HCT116 (cell line): ENCODE data around the gene TTC17. TPM values are rescaled to one million over a fixed set of nuclear protein-coding genes. Genes with fewer than 3 reads are reported as not detected.

Experiments used
- ATAC-seq: fragments of 200-7000 bp; cut with Tn5 transposase; 2 replicates; pipeline ENCODE4 v1.9.1; 2020; ENCODE audit warnings: mild to moderate bottlenecking, moderate library complexity
- BruUV-seq: library from RNA; stranded (reverse); fragments of 400-500 nt; replicated peaks from 2 replicates; lab custom pipeline; 2021; lab: Mats Ljungman, UMichigan
- CTCF ChIA-PET: fragments of 300-600 bp; sonication (Branson Sonifier 250); formaldehyde crosslinking; loops from one replicate; lab custom pipeline; 2021; ENCODE audit warnings: antibody characterized with exemption; lab: Charles Lee
- POLR2A ChIA-PET: fragments of 300-600, 350-600 bp; sonication (Branson Sonifier 250); formaldehyde crosslinking; loops from one replicate; lab custom pipeline; 2021; ENCODE audit warnings: antibody characterized with exemption; lab: Charles Lee
- RAD21 ChIA-PET, 2 experiments: fragments of 300-600 bp; sonication (Branson Sonifier 250); formaldehyde crosslinking; loops; one replicate each; lab custom pipeline; 2023; ENCODE audit warnings: low total read pairs in 2 of 2; ENCODE audit not compliant: uncharacterized antibody in 2 of 2, unreplicated experiment in 2 of 2, low non-redundant PET in 1 of 2; lab: Charles Lee
- DNase-seq: peaks from one replicate; pipeline ENCODE4 v3.0.0-alpha.2; 2010; ENCODE audit warnings: low read depth, low spot score
- H2AFZ ChIP-seq: fragments of 200-600 bp; shearing (Covaris generic), sonication (generic); 2 replicates; pipeline ENCODE4 v1.6.1; 2017; ENCODE audit warnings: low read depth, mixed run types, mixed read lengths, antibody characterized with exemption, low read length; ENCODE audit not compliant: poor library complexity, severe bottlenecking
- H3K27ac ChIP-seq: 2 replicates; pipeline ENCODE4 v1.5.1; 2012; ENCODE audit warnings: low read depth, low read length
- H3K27me3 ChIP-seq: fragments of 200-600 bp; sonication (generic); 2 replicates; pipeline ENCODE4 v1.6.1; 2016; ENCODE audit warnings: mixed run types, low read length, mixed read lengths; ENCODE audit not compliant: insufficient read depth
- H3K36me3 ChIP-seq, 2 experiments: fragments of 200-500 bp in 1 of 2; fragments of 200-600 bp in 1 of 2; sonication (Bioruptor generic) in 1 of 2; sonication (generic) in 1 of 2; 2 replicates each; pipeline versions ENCODE4 v1.5.1 to v1.6.1; 2014 to 2016; ENCODE audit warnings: low read length in 2 of 2, inconsistent platforms in 1 of 2, mixed read lengths in 1 of 2, mixed run types in 1 of 2; ENCODE audit not compliant: insufficient read depth in 2 of 2, control insufficient read depth in 1 of 2
- H3K4me1 ChIP-seq, 2 experiments: fragments of 200-600 bp in 1 of 2; sonication (generic) in 1 of 2; 2 replicates each; pipeline versions ENCODE4 v1.5.1 to v1.6.1; 2012 to 2017; ENCODE audit warnings: low read length in 2 of 2, inconsistent platforms in 1 of 2, mild to moderate bottlenecking in 1 of 2, mixed read lengths in 1 of 2, mixed run types in 1 of 2, moderate library complexity in 1 of 2; ENCODE audit not compliant: insufficient read depth in 2 of 2, control insufficient read depth in 1 of 2
- H3K4me2 ChIP-seq: fragments of 200-600 bp; sonication (generic); 2 replicates; pipeline ENCODE4 v1.6.1; 2017; ENCODE audit warnings: mixed run types, low read length, mixed read lengths
- H3K4me3 ChIP-seq, 2 experiments: fragments of 200-600 bp in 1 of 2; sonication (generic) in 1 of 2; replicated peaks in 1 of 2; 2 replicates each; pipeline ENCODE4 v1.5.1; 2011 to 2016; ENCODE audit warnings: low read length in 2 of 2, control low read depth in 1 of 2, low read depth in 1 of 2, mild to moderate bottlenecking in 1 of 2, mixed read lengths in 1 of 2, mixed run types in 1 of 2
- H3K79me2 ChIP-seq: fragments of 200-600 bp; sonication (generic); 2 replicates; pipeline ENCODE4 v1.6.1; 2017; ENCODE audit warnings: mild to moderate bottlenecking, mixed run types, low read length, moderate library complexity, mixed read lengths; ENCODE audit not compliant: insufficient read depth
- H3K9ac ChIP-seq: fragments of 200-600 bp; sonication (generic); 2 replicates; pipeline ENCODE4 v1.6.1; 2016; ENCODE audit warnings: low read length, mixed read lengths
- H3K9me2 ChIP-seq: fragments of 200-600 bp; sonication (generic), shearing (Covaris generic); 2 replicates; pipeline ENCODE4 v1.6.1; 2017; ENCODE audit warnings: mixed run types, mild to moderate bottlenecking, moderate library complexity; ENCODE audit not compliant: insufficient read depth
- H3K9me3 ChIP-seq, 2 experiments: fragments of 200-500 bp in 1 of 2; fragments of 200-600 bp in 1 of 2; sonication (Bioruptor generic) in 1 of 2; sonication (generic) in 1 of 2; 2 replicates each; pipeline ENCODE4 v1.6.1; 2014 to 2017; ENCODE audit warnings: low read length in 2 of 2, mixed read lengths in 2 of 2, inconsistent platforms in 1 of 2, low read depth in 1 of 2, mild to moderate bottlenecking in 1 of 2, mixed run types in 1 of 2, moderate library complexity in 1 of 2; ENCODE audit not compliant: control insufficient read depth in 1 of 2, insufficient read depth in 1 of 2
- H4K20me1 ChIP-seq: fragments of 200-600 bp; sonication (generic), shearing (Covaris generic); 2 replicates; pipeline ENCODE4 v1.6.1; 2017; ENCODE audit warnings: mixed run types, mild to moderate bottlenecking, moderate library complexity; ENCODE audit not compliant: insufficient read depth
- CBX3 ChIP-seq: IDR thresholded peaks from 2 replicates; pipeline ENCODE4 v1.6.1; 2012; ENCODE audit warnings: low read depth
- CEBPB ChIP-seq: IDR thresholded peaks from 2 replicates; pipeline ENCODE4 v1.6.1; 2012; ENCODE audit warnings: low read depth
- ELF1 ChIP-seq: IDR thresholded peaks from 2 replicates; pipeline ENCODE4 v1.6.1; 2012; ENCODE audit warnings: low read depth, borderline replicate concordance
- POLR2A ChIP-seq: IDR thresholded peaks from 2 replicates; pipeline ENCODE4 v1.7.0; 2011; ENCODE audit warnings: borderline replicate concordance; ENCODE audit not compliant: insufficient read depth, insufficient read length; ENCODE audit errors: extremely low read depth
- RAD21 ChIP-seq: IDR thresholded peaks from 2 replicates; pipeline ENCODE4 v1.6.1; 2012; ENCODE audit warnings: low read depth, mild to moderate bottlenecking
- REST ChIP-seq: IDR thresholded peaks from 2 replicates; pipeline ENCODE4 v1.6.1; 2012; ENCODE audit warnings: low read depth
- SIN3A ChIP-seq: IDR thresholded peaks from 2 replicates; pipeline ENCODE4 v1.6.1; 2012; ENCODE audit warnings: low read depth
- SP1 ChIP-seq: IDR thresholded peaks from 2 replicates; pipeline ENCODE4 v1.6.1; 2012; ENCODE audit warnings: low read depth
- YY1 ChIP-seq: IDR thresholded peaks from 2 replicates; pipeline ENCODE4 v1.6.1; 2011; ENCODE audit warnings: low read length, low read depth, moderate library complexity, mild to moderate bottlenecking; ENCODE audit not compliant: insufficient replicate concordance; ENCODE audit errors: extremely low read depth
- ZFX ChIP-seq: fragments of 450-650 bp; IDR thresholded peaks from 2 replicates; pipeline ENCODE4 v1.6.1; 2017
- ZNF274 ChIP-seq: fragments of 200-500 bp; sonication (Bioruptor generic); IDR thresholded peaks from 2 replicates; pipeline ENCODE4 v1.6.1; 2014; ENCODE audit warnings: mild to moderate bottlenecking, low read depth, low read length, inconsistent platforms
- intact Hi-C: fragments of 100-400 bp; cut with micrococcal nuclease; formaldehyde crosslinking; loops from 2 replicates; pipeline ENCODE4 v1.10.0; 2022
- total RNA-seq: library from RNA; stranded (reverse); gene quantifications from one replicate; pipeline ENCODE4 v1.2.1, GENCODE V29; 2021; ENCODE audit not compliant: unreplicated experiment
- TF ChIP-seq, protein P1 (sequence below): IDR thresholded peaks from 2 replicates; pipeline ENCODE4 v1.6.1; 2011; ENCODE audit warnings: mild to moderate bottlenecking, low read length, moderate library complexity; ENCODE audit not compliant: insufficient replicate concordance; ENCODE audit errors: extremely low read depth
- TF ChIP-seq, protein P2 (sequence below), 3 experiments: fragments of 200-600 bp in 1 of 3; sonication (generic) in 1 of 3; IDR thresholded peaks in 2 of 3; conservative IDR thresholded peaks in 1 of 3; 2 replicates each; pipeline ENCODE4 v1.5.1; 2012 to 2017; ENCODE audit warnings: low read depth in 2 of 3, low read length in 2 of 3, antibody characterized with exemption in 1 of 3, borderline replicate concordance in 1 of 3, control low read depth in 1 of 3, mild to moderate bottlenecking in 1 of 3, mixed read lengths in 1 of 3, mixed run types in 1 of 3, moderate library complexity in 1 of 3; ENCODE audit not compliant: insufficient read depth in 1 of 3

The TTC17 gene
- total RNA-seq, 1 experiment from 2014 or later, result 51.6 TPM

- Histone ChIP-seq H3K4me3 (no peak overlapping the region), H3K4me2 (no peak overlapping the region), H2AFZ (no peak overlapping the region), H3K27ac (no peak overlapping the region), H3K79me2 (peaks cover 99% of the 10 kb centered on the region), H3K9ac (no peak overlapping the region), H3K36me3 (no peaks in the 10 kb centered on the region), H3K27me3 (no peaks in the 10 kb centered on the region)
- DNase-seq (no peak), ATAC-seq (no peak)
- ChIA-PET POLR2A (no interaction called here), RAD21 (no interaction called here), CTCF (no interaction called here)
- BruUV-seq, result no TSS peak
- intact Hi-C loops, result no loop called here
- TF ChIP-seq YY1, result no peak
- no peak for TF ChIP-seq RAD21
- TF ChIP-seq, protein P1, sequence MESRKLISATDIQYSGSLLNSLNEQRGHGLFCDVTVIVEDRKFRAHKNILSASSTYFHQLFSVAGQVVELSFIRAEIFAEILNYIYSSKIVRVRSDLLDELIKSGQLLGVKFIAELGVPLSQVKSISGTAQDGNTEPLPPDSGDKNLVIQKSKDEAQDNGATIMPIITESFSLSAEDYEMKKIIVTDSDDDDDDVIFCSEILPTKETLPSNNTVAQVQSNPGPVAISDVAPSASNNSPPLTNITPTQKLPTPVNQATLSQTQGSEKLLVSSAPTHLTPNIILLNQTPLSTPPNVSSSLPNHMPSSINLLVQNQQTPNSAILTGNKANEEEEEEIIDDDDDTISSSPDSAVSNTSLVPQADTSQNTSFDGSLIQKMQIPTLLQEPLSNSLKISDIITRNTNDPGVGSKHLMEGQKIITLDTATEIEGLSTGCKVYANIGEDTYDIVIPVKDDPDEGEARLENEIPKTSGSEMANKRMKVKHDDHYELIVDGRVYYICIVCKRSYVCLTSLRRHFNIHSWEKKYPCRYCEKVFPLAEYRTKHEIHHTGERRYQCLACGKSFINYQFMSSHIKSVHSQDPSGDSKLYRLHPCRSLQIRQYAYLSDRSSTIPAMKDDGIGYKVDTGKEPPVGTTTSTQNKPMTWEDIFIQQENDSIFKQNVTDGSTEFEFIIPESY, result no peak
- TF ChIP-seq REST, result no peak
- no peak for TF ChIP-seq SP1
- no peak for TF ChIP-seq ZNF274
- TF ChIP-seq, protein P2, sequence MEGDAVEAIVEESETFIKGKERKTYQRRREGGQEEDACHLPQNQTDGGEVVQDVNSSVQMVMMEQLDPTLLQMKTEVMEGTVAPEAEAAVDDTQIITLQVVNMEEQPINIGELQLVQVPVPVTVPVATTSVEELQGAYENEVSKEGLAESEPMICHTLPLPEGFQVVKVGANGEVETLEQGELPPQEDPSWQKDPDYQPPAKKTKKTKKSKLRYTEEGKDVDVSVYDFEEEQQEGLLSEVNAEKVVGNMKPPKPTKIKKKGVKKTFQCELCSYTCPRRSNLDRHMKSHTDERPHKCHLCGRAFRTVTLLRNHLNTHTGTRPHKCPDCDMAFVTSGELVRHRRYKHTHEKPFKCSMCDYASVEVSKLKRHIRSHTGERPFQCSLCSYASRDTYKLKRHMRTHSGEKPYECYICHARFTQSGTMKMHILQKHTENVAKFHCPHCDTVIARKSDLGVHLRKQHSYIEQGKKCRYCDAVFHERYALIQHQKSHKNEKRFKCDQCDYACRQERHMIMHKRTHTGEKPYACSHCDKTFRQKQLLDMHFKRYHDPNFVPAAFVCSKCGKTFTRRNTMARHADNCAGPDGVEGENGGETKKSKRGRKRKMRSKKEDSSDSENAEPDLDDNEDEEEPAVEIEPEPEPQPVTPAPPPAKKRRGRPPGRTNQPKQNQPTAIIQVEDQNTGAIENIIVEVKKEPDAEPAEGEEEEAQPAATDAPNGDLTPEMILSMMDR (IDR thresholded peaks at IDR 0.05 in 2 of 3, conservative IDR thresholded peaks at IDR 0.05 in 1 of 3; ENCODE audit: borderline replicate concordance in 1 of 3, insufficient read depth in 1 of 3, low read depth in 2 of 3, low read length in 2 of 3), result no peak
- no peak for TF ChIP-seq ZFX
- no peak for TF ChIP-seq CEBPB
- no peak for TF ChIP-seq CBX3
- no peak for TF ChIP-seq ELF1
- no peak for TF ChIP-seq POLR2A
- TF ChIP-seq SIN3A, result no peak
- TF ChIP-seq, all 23 proteins: peak for 0
- no peaks in the 10 kb centered on the region for H3K4me1 ChIP-seq
- no peaks in the 10 kb centered on the region for H3K9me3 ChIP-seq
- H4K20me1 ChIP-seq, result peaks cover 5% of the 10 kb centered on the region; the same call in 1 of the 2 replicates
- no peaks in the 10 kb centered on the region for H3K9me2 ChIP-seq
Observed at GRCh38 chr11:43366677-43367076, 8.0 kb downstream of the TTC17 start.
